ENCODE measurements around the gene ING5. TPM values are rescaled to one million over a fixed set of nuclear protein-coding genes. Genes with fewer than 3 reads are reported as not detected.

Gene ING5
- polyA plus RNA-seq, 3 donors: 21.2 to 35.9 (median 31.4) TPM

GRCh38 chr2:241764275-241765241, 62.7 kb downstream of the ING5 start:
- no peak overlapping the region for H3K27ac ChIP-seq (ENCODE audit: low read depth, low read length)
- 81 to 88% (median 85%) methylated on average over 26 to 27 of the region's 27 CpGs for WGBS, 3 donors

- H3K27ac ChIP-seq (ENCODE audit: low read depth, low read length): no peak overlapping the region
- WGBS, 3 donors: 92 to 93% (median 93%) methylated on average over 33 to 37 of the region's 37 CpGs
These were observed 65.8 kb downstream of the ING5 start for GRCh38 chr2:241767464-241768250.

GRCh38 chr2:241768251-241768711, 66.4 kb downstream of the ING5 start:
- H3K27ac ChIP-seq (ENCODE audit: low read depth, low read length): no peak overlapping the region
- 88 to 94% (median 90%) methylated on average over 26 to 29 of the region's 29 CpGs for WGBS, 3 donors

GRCh38 chr2:241768850-241769249, 67.0 kb downstream of the ING5 start:
- no peak overlapping the region for H3K27ac ChIP-seq (ENCODE audit: low read depth, low read length)
- 89 to 94% (median 93%) methylated on average over 11 of the region's 11 CpGs for WGBS, 3 donors

- 79 to 87% (median 86%) methylated on average over 13 of the region's 13 CpGs for WGBS, 3 donors
- no peak overlapping the region for H3K27ac ChIP-seq (ENCODE audit: low read depth, low read length)
These were observed 68.0 kb downstream of the ING5 start for GRCh38 chr2:241769819-241770184.

GRCh38 chr2:241770185-241770935, 68.5 kb downstream of the ING5 start:
- no peak overlapping the region for H3K27ac ChIP-seq (ENCODE audit: low read depth, low read length)
- 56 to 63% (median 61%) methylated on average over 26 to 27 of the region's 27 CpGs for WGBS, 3 donors

GRCh38 chr2:241770936-241771285, 69.1 kb downstream of the ING5 start:
- 78 to 92% (median 85%) methylated on average over 12 of the region's 12 CpGs for WGBS, 3 donors
- no peak overlapping the region for H3K27ac ChIP-seq (ENCODE audit: low read depth, low read length)

- no peak overlapping the region for H3K27ac ChIP-seq (ENCODE audit: low read depth, low read length)
- 45 to 64% (median 46%) methylated on average over 35 to 38 of the region's 38 CpGs for WGBS, 3 donors
These were observed 69.6 kb downstream of the ING5 start for GRCh38 chr2:241771286-241772062.

- H3K27ac ChIP-seq (ENCODE audit: low read depth, low read length): no peak overlapping the region
- 34 to 39% (median 38%) methylated on average over 9 of the region's 9 CpGs for WGBS, 3 donors
These were observed 70.2 kb downstream of the ING5 start for GRCh38 chr2:241772063-241772499.

GRCh38 chr2:241773511-241774418, 71.9 kb downstream of the ING5 start:
- H3K27ac ChIP-seq (ENCODE audit: low read depth, low read length): no peak overlapping the region
- 53 to 71% (median 69%) methylated on average over 26 to 29 of the region's 29 CpGs for WGBS, 3 donors

GRCh38 chr2:241774419-241775222, 72.8 kb downstream of the ING5 start:
- WGBS, 3 donors: 55 to 65% (median 56%) methylated on average over 37 to 40 of the region's 40 CpGs
- no peak overlapping the region for H3K27ac ChIP-seq (ENCODE audit: low read depth, low read length)

- 63 to 75% (median 72%) methylated on average over 34 of the region's 34 CpGs for WGBS, 3 donors
These were observed 73.7 kb downstream of the ING5 start for GRCh38 chr2:241775223-241776177.

GRCh38 chr2:241776336-241777169, 74.7 kb downstream of the ING5 start, which contains the start of gene GAL3ST2:
TSS of gene GAL3ST2 (plus strand) at chr2:241776822. CDS start at chr2:241776956, 134 bp downstream.
- no peak within 1 kb of the TSS for H3K27ac ChIP-seq (ENCODE audit: low read depth, low read length)
- 61 to 80% (median 72%) methylated on average over 27 of the region's 27 CpGs for WGBS, 3 donors

More at GRCh38 chr2:241775223-241776177, 73.7 kb downstream of the ING5 start:
- H3K27ac ChIP-seq (ENCODE audit: low read depth, low read length): no peak overlapping the region

GRCh38 chr2:241777170-241777685, 75.4 kb downstream of the ING5 start:
- WGBS, 3 donors: 60 to 72% (median 68%) methylated on average over 22 of the region's 22 CpGs

More at GRCh38 chr2:241777170-241777685, 75.4 kb downstream of the ING5 start:
- no peak overlapping the region for H3K27ac ChIP-seq (ENCODE audit: low read depth, low read length)
